GM21576 (cell line): ENCODE measurements around the gene ACOT12.
"Not testable (repeated sequence)": the region's sequence is repeated elsewhere in the genome, so short reads cannot be mapped to it uniquely, and the experiment has no call there.

Source experiments
- ATAC-seq: cut with Tn5 transposase; IDR thresholded peaks from one replicate; pipeline ENCODE4 v1.9.1; 2021; ENCODE audit warnings: mild to moderate bottlenecking, moderate library complexity; ENCODE audit not compliant: unreplicated experiment

The ACOT12 gene

GRCh38 chr5:81345411-81346003 lies 48.4 kb downstream of the ACOT12 start:
- ATAC-seq, result no peak

GRCh38 chr5:81344736-81345135 lies 49.2 kb downstream of the ACOT12 start:
- no peak for ATAC-seq

GRCh38 chr5:81338213-81338612 lies 55.7 kb downstream of the ACOT12 start:
- not testable (repeated sequence) for ATAC-seq

GRCh38 chr5:81337803-81338202 lies 56.1 kb downstream of the ACOT12 start:
- ATAC-seq, result no peak

- no peak for ATAC-seq
Measured at GRCh38 chr5:81336556-81336955, 57.4 kb downstream of the ACOT12 start.

GRCh38 chr5:81335946-81336345 lies 58.0 kb downstream of the ACOT12 start:
- no peak for ATAC-seq

- no peak for ATAC-seq
Measured at GRCh38 chr5:81334304-81335061, 59.5 kb downstream of the ACOT12 start.

- no peak for ATAC-seq
Measured at GRCh38 chr5:81326554-81326953, 67.4 kb downstream of the ACOT12 start.

- ATAC-seq, result no peak
Measured at GRCh38 chr5:81317536-81317935, 76.4 kb downstream of the ACOT12 start.

- no peak for ATAC-seq
Measured at GRCh38 chr5:81316571-81316970, 77.4 kb downstream of the ACOT12 start.

- no peak for ATAC-seq
Measured at GRCh38 chr5:81315830-81316229, 78.1 kb downstream of the ACOT12 start.

- ATAC-seq, result no peak
Measured at GRCh38 chr5:81315336-81315735, 78.6 kb downstream of the ACOT12 start.

- no peak for ATAC-seq
Measured at GRCh38 chr5:81314581-81314980, 79.4 kb downstream of the ACOT12 start.

GRCh38 chr5:81313686-81314085 lies 80.2 kb downstream of the ACOT12 start:
- ATAC-seq, result no peak

GRCh38 chr5:81313278-81313677 lies 80.7 kb downstream of the ACOT12 start:
- ATAC-seq, result no peak

GRCh38 chr5:81310402-81311063 lies 83.4 kb downstream of the ACOT12 start:
- no peak for ATAC-seq

- ATAC-seq, result no peak
Measured at GRCh38 chr5:81308836-81309235, 85.1 kb downstream of the ACOT12 start.

- ATAC-seq, result no peak
Measured at GRCh38 chr5:81305785-81306184, 88.1 kb downstream of the ACOT12 start.

- no peak for ATAC-seq
Measured at GRCh38 chr5:81303563-81303962, 90.4 kb downstream of the ACOT12 start.

- ATAC-seq, result no peak
Measured at GRCh38 chr5:81302596-81302995, 91.3 kb downstream of the ACOT12 start.

- peak; percentile 96 for ATAC-seq
Measured at GRCh38 chr5:81301271-81302015, 92.5 kb downstream of the ACOT12 start, which contains the start of gene ZCCHC9. TSS of gene ZCCHC9 (plus strand) at chr5:81301587. CDS start at chr5:81304758, 3,171 bp downstream.
